ENCODE measurements around the gene LGALS4. TPM values are rescaled to one million over a fixed set of nuclear protein-coding genes. Genes with fewer than 3 reads are reported as not detected.

LGALS4 gene
- total and polyA plus RNA-seq, 2 donors from 2014 or later = 1.2 to 12.2 TPM

- peak overlapping the region; percentile 85 to 97 (median 93) for H3K9ac ChIP-seq (ENCODE audit: low read length in 3 of 3)
- intact Hi-C loops (cut with DNase I) = no loop called here
- no peaks in the 10 kb centered on the region for H3K9me3 ChIP-seq (ENCODE audit: control insufficient read depth in 2 of 3, insufficient read depth in 1 of 3, low read length in 3 of 3)
- DNase-seq (peak in 3 of 5 donors; percentile 67 to 89 (median 88)), FAIRE-seq (no peak)
- H3K27ac ChIP-seq (ENCODE audit: low read depth in 2 of 2, low read length in 2 of 2) = peak overlapping the region; percentile 99
- H3K4me3 ChIP-seq (ENCODE audit: low read length in 3 of 3) = peak overlapping the region; percentile 83 to 96 (median 83)
- H3K4me1 ChIP-seq (ENCODE audit: control insufficient read depth in 2 of 3, insufficient read depth in 2 of 3, low read depth in 1 of 3, low read length in 3 of 3) = peaks cover 0 to 31% (median 15%) of the 10 kb centered on the region in 3 donors
- no peaks in the 10 kb centered on the region for H3K27me3 ChIP-seq (ENCODE audit: control insufficient read depth, insufficient read depth, low read length)
- peaks cover 5 to 16% (median 14%) of the 10 kb centered on the region in 3 donors for H3K36me3 ChIP-seq (ENCODE audit: control insufficient read depth in 2 of 3, insufficient read depth in 3 of 3, low read length in 3 of 3)
- no peak for TF ChIP-seq CTCF (IDR thresholded peaks at IDR 0.05; ENCODE audit: borderline replicate concordance, extremely low read depth, insufficient read depth)
Measured at GRCh38 chr19:38850976-38851621, 38.4 kb upstream of the LGALS4 start.

GRCh38 chr19:38850436-38850975 is 37.8 kb upstream of the LGALS4 start:
- Histone ChIP-seq H3K27me3 (ENCODE audit: control insufficient read depth, insufficient read depth, low read length) (no peaks in the 10 kb centered on the region), H3K36me3 (ENCODE audit: control insufficient read depth in 2 of 3, insufficient read depth in 3 of 3, low read length in 3 of 3) (peaks cover 8 to 22% (median 20%) of the 10 kb centered on the region in 3 donors), H3K9ac (ENCODE audit: low read length in 3 of 3) (peak overlapping the region; percentile 85 to 97 (median 93)), H3K4me1 (ENCODE audit: control insufficient read depth in 2 of 3, insufficient read depth in 2 of 3, low read depth in 1 of 3, low read length in 3 of 3) (peaks cover 0 to 31% (median 15%) of the 10 kb centered on the region in 3 donors), H3K4me3 (ENCODE audit: low read length in 3 of 3) (peak overlapping the region; percentile 83 to 96 (median 83)), H3K27ac (ENCODE audit: low read depth in 2 of 2, low read length in 2 of 2) (peak overlapping the region; percentile 99), H3K9me3 (ENCODE audit: control insufficient read depth in 2 of 3, insufficient read depth in 1 of 3, low read length in 3 of 3) (no peaks in the 10 kb centered on the region)
- no peak for TF ChIP-seq CTCF (IDR thresholded peaks at IDR 0.05; ENCODE audit: borderline replicate concordance, extremely low read depth, insufficient read depth)
- no peak for FAIRE-seq
- intact Hi-C loops (cut with DNase I) = no loop called here
- peak in 3 of 5 donors; percentile 100 for DNase-seq

GRCh38 chr19:38849860-38850435 is 37.2 kb upstream of the LGALS4 start, which contains the start of gene HNRNPL:
TSS of gene HNRNPL (minus strand) at chr19:38849986. CDS start at chr19:38849966, 20 bp downstream.
- H3K4me3 ChIP-seq (ENCODE audit: low read length in 3 of 3) = peak within 1 kb of the TSS; percentile 83 to 96 (median 89)
- FAIRE-seq = peak; percentile 99
- DNase-seq = peak in 3 of 5 donors; percentile 100
- peaks cover 0 to 31% (median 15%) of the 10 kb centered on the region in 3 donors for H3K4me1 ChIP-seq (ENCODE audit: control insufficient read depth in 2 of 3, insufficient read depth in 2 of 3, low read depth in 1 of 3, low read length in 3 of 3)
- H3K36me3 ChIP-seq (ENCODE audit: control insufficient read depth in 2 of 3, insufficient read depth in 3 of 3, low read length in 3 of 3) = peaks cover 12 to 27% (median 24%) of the 10 kb centered on the region in 3 donors
- intact Hi-C loops (cut with DNase I) = no loop called here
- peak within 1 kb of the TSS; percentile 100 for H3K27ac ChIP-seq (ENCODE audit: low read depth in 2 of 2, low read length in 2 of 2)
- peak; percentile 37 for TF ChIP-seq CTCF (IDR thresholded peaks at IDR 0.05; ENCODE audit: borderline replicate concordance, extremely low read depth, insufficient read depth)
- H3K9me3 ChIP-seq (ENCODE audit: control insufficient read depth in 2 of 3, insufficient read depth in 1 of 3, low read length in 3 of 3) = no peaks in the 10 kb centered on the region
- no peaks in the 10 kb centered on the region for H3K27me3 ChIP-seq (ENCODE audit: control insufficient read depth, insufficient read depth, low read length)
- peak within 1 kb of the TSS; percentile 85 to 97 (median 93) for H3K9ac ChIP-seq (ENCODE audit: low read length in 3 of 3)

All from kidney (tissue), 14 donors.